ENCODE results near the gene UIMC1.

Gene UIMC1

GRCh38 chr5:176900780-176901204 lies 105.8 kb downstream of the UIMC1 start:
- no peak for DNase-seq

DNA sequence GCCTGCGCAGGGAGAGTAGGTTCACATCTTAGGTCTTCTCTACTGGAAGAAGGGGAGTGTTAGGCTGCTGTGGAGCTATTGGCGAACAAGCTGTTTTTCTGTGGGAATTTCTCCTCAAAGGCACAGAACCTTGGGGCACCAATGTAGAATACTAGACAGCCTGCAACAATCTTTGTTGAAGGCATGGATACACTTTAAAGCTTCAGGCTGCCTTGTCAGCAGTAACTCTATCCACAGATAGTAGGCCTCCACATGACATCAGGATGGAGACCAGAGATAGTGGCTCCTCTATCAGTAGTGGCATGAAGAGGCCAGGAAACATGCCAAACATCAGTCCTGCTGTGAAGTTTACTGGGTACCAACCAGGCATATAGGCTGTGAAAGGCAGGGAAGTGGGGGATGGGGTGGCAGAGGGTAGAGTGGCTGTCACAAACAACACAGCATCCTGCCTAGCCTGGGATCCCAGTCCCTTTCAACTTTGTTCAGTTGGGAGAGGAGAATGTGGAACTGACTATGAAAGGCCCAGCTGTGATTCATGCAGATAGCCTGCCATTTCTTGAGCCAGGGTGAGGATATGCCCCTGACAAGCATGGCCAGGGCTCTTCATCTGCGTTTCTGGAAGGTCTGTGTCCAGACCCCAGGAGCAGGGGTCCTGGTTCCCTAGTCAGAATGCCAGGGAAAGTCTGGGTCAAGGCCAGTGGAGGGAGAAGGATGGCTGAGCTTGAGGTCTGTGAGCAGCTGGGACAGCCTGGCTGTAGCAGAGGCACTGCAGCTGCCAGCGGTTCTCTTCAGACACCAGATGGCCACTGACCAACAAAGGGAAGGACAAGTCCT lies 106.4 kb downstream of the UIMC1 start:
- DNase-seq = no peak

- peak; percentile 79 for DNase-seq
Observed at GRCh38 chr5:176899296-176899891, 107.2 kb downstream of the UIMC1 start, which contains the start of gene HK3. TSS of gene HK3 (minus strand) at chr5:176899346. CDS start at chr5:176896159, 3,187 bp downstream.

GRCh38 chr5:176897263-176897662 lies 109.3 kb downstream of the UIMC1 start:
- DNase-seq = no peak

DNA sequence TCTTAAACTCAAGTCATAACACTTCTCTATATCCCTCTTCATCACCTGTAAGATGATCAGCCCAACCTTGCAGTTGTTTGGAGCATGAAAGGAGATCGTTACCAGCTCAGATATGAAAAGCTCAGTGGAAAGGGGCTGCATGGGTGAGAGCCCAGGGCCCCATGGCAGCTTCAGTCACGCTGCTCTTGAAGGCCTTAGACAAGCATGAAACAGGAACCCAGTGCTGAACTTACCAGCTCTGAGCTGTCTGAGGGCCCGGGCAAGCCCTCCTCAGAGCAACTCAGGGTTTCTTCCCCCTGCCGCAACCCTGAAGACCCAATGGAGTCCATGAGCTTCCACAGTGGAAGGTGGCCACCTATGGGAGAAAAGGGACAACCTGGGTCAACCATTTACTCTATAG lies 110.7 kb downstream of the UIMC1 start:
- DNase-seq = no peak

GRCh38 chr5:176894298-176894697 lies 112.3 kb downstream of the UIMC1 start:
- no peak for DNase-seq

GRCh38 chr5:176892663-176893062 lies 113.9 kb downstream of the UIMC1 start:
- no peak for DNase-seq

GRCh38 chr5:176891331-176891958 lies 115.1 kb downstream of the UIMC1 start:
- no peak for DNase-seq

DNA sequence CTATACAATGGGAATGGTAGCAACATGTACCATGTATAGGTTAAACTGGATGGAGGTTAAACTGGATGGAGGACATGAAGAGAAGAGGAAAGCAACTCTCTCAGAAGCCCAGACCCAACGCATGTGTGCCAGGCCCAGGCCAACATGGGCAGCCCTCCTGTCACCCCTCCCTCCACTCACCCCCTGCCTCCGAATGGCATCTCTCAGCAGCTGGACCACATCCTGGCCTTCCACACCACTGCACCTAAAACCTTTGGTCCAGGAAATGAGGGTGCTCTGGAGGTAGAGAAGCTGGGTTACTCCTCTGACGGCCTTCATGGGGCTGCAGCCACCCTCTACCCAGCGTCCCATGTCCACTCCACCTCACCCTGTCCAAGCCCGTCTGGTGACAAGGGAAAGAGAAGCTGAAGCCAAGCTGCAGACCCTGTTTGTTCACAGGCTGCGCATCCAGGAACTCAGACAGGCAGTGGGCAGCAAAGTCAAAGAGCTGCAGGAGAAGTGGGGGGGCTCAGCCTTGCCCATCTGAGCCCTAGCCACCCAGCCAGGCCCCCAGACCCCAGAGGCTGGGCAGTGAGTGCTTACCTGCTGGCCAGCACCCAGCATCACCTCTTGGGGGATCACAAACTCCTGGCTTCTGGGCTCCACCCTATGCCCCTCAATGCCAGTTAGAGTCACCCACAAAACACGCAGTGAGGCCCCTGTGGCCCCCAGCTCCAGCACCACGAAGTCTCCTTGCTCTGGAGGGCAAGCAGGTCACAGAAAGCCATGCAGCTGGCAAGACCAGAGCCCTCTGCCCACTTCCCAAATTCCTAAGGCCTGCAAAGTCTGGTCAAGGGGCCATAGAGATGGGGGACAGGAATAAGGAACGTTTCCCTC lies 115.9 kb downstream of the UIMC1 start:
- no peak for DNase-seq

DNA sequence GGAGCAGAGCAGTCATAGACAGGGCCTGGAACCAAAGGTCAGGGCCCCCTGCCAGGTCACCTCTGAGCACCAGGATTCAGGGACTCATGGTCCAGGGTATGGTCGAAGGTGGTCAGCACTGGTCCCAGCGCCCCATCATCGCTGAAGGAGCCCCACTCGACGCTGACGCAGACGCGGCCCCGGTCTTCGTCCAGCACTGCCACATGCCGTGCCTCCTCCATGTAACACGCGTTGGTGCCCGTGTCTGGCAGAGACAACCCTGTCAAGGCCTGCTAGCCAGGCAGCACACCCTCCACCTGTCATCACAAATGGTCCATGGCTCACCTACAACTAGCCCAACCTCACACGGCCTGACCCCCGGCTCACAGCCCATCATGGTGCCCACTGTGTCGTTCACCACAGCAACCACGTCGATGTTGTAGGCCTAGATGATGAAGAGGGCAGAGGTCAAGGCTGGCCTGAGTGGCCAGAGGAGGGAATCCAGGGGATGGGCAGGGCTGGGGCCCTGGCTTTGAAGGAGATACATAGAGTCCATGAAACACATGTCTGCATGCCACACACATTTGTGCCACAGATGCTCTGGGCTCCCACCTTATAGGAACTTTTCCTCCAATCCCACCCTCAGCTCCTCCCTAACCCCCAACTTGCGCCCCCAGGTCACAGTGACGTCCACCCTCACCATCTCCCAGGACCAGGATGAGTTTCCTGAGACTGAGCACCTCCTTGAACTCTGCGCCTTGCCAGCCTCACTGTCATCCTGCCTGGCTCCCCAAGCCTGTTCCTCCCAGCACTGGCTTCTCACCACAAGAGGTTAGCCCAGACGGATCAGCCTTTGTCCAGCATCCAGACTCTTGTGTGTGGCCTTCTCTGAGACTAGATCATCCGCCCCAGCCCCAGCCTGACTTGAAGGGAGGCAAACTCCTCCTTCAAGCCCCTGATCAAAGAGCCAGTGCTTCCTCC lies 117.0 kb downstream of the UIMC1 start:
- no peak for DNase-seq

DNA sequence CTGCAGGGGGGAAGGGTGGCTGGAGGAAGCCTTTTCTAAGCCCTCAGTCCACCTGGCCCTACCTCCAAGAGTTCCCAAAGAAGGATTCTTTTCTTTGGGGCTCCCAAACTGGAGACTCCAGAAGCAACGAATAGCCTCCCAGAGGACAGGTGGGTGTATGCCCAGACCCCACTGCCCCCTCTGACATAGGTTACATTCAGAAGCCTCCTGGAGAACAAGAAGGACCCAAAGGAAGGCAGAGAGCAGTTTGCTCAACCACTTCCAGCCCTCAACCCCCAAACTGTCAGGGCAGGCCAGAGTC lies 117.8 kb downstream of the UIMC1 start:
- no peak for DNase-seq

DNA sequence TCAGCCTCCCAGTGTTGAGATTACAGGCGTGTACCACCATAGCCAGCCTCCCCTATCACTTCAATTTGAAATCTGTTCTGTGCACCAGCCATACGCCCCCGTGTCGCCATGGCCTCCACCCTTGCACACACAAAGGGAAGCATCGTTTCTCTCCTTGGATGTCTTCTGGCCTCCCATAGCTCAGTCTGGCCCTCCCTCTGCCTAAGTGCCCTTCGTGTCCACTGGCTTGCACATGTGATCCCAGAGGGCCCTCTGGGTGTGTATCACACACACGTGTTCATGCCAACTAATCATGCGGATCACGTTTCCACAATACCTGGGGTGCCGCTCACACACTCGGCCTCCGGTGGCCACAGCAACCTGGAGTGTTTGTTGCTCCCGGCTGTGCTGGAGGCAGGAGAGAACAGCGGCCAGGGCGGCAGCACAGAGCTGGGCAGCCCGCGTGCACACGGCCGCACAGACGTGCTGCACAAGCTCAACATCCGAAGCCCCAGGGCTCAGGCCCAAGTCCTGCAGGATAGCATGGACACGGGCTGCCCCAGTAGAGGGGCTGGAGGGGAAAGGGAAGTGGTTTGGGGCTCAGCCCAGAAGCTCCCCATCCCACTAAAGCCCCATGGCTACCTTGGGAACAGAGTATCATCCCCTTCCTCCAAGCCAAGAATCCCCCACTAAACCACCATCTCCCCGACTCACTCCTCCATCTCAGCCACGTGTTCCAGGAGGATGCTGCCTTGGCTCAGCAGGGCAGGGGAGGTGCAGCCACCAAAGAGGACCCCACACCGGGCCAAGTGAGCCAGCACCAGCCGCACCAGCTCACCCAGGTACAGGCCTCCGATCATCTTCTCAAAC lies 118.3 kb downstream of the UIMC1 start:
- no peak for DNase-seq

- no peak for DNase-seq
Observed at GRCh38 chr5:176887252-176887849, 119.2 kb downstream of the UIMC1 start.

GRCh38 chr5:176886336-176887251 lies 120.0 kb downstream of the UIMC1 start:
- DNase-seq = peak; percentile 39

GRCh38 chr5:176884571-176884890 lies 122.0 kb downstream of the UIMC1 start:
- DNase-seq = no peak

DNA sequence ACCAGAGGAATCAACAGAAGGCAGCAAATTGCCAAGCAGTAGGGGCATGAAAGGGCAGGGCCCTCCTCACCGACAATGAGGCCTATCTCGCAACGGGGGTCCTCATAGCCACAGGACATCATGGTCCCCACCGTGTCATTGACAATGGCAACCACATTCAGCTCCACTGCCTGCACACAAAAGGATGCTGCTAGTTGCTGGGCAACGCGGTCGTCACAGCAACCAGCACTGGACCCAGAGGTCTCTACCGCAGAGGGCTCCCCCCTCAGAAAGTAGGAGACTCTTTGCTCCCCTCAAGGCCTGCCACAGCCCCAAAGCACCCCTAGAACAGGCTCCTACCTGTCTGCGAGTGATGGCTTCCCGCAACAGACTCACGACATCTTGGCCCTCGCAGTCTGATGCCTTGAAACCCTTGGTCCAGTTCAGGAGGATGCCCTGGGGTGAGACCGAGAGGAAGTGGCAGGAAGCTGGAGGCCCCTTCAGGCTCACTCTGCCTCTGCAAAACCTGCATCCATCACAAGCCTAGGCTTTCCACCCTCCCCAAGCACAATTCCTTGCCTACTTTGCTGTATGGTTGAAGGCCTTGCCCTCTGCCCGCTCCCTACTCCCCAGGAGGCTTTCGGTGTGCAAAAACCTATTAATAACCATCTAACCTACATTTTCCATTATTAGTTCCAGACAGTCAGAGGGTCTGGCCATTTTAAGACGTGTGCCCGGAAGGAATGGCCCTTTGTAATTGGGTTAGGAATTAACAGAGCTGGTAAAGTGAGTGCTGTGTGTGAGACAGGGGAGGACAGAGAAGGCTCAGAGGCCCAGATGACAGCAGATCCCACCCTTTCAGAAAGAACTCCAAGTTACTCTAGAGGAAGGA lies 122.6 kb downstream of the UIMC1 start:
- no peak for DNase-seq

GRCh38 chr5:176882567-176882903 lies 124.0 kb downstream of the UIMC1 start:
- no peak for DNase-seq

- no peak for DNase-seq
Observed at GRCh38 chr5:176881816-176882566, 124.6 kb downstream of the UIMC1 start.
